T-helper 2 cell treated with Interferon-gamma antibody and Interleukin-4, amounts not matched to agents 5 μg/mL and 100 μg/mL, for 36 hours (primary cell): Measurements from ENCODE around the gene CYP2B6.
"Not testable (repeated sequence)": the region's sequence is repeated elsewhere in the genome, so short reads cannot be mapped to it uniquely, and the experiment has no call there.

Experiments used
- DNase-seq: peaks from one replicate; pipeline ENCODE4 v3.0.0; 2021; ENCODE audit warnings: low spot score
- H3K27ac Mint-ChIP-seq: one replicate; pipeline ENCODE4 v1.8.0; 2021; ENCODE audit warnings: mild to moderate bottlenecking, mixed read lengths
- H3K27me3 Mint-ChIP-seq: one replicate; pipeline ENCODE4 v1.8.0; 2021; ENCODE audit warnings: low read depth, mixed read lengths
- H3K36me3 Mint-ChIP-seq: one replicate; pipeline ENCODE4 v1.8.0; 2021; ENCODE audit warnings: low read depth, mixed read lengths
- H3K4me1 Mint-ChIP-seq: one replicate; pipeline ENCODE4 v1.8.0; 2021; ENCODE audit warnings: low read depth, mixed read lengths
- H3K4me3 Mint-ChIP-seq: one replicate; pipeline ENCODE4 v1.8.0; 2022; ENCODE audit warnings: mild to moderate bottlenecking, moderate library complexity, mixed read lengths
- H3K9me3 Mint-ChIP-seq: one replicate; pipeline ENCODE4 v1.8.0; 2021; ENCODE audit warnings: mixed read lengths

Gene CYP2B6

GRCh38 chr19:41001243-41001971, 10.3 kb downstream of the CYP2B6 start:
- Mint-ChIP-seq H3K27ac (no peak overlapping the region), H3K9me3 (no peaks in the 10 kb centered on the region), H3K27me3 (peaks cover 14% of the 10 kb centered on the region), H3K36me3 (no peaks in the 10 kb centered on the region), H3K4me1 (peaks cover 2% of the 10 kb centered on the region), H3K4me3 (no peak overlapping the region)
- no peak for DNase-seq

GRCh38 chr19:41003656-41004055, 12.6 kb downstream of the CYP2B6 start:
- not testable (repeated sequence) for H3K27ac Mint-ChIP-seq, H3K4me3 Mint-ChIP-seq
- H3K27me3 Mint-ChIP-seq: peaks cover 19% of the 10 kb centered on the region

GRCh38 chr19:41009700-41010235, 18.7 kb downstream of the CYP2B6 start:
- Mint-ChIP-seq H3K27me3 (peaks cover 35% of the 10 kb centered on the region), H3K27ac (no peak overlapping the region), H3K9me3 (no peaks in the 10 kb centered on the region), H3K4me1 (peaks cover 4% of the 10 kb centered on the region), H3K36me3 (no peaks in the 10 kb centered on the region), H3K4me3 (no peak overlapping the region)
- no peak for DNase-seq

More at GRCh38 chr19:41003656-41004055, 12.6 kb downstream of the CYP2B6 start:
- H3K4me1 Mint-ChIP-seq, H3K9me3 Mint-ChIP-seq, H3K36me3 Mint-ChIP-seq, DNase-seq: not testable (repeated sequence)

- H3K4me1 Mint-ChIP-seq: peaks cover 4% of the 10 kb centered on the region
- no peaks in the 10 kb centered on the region for H3K36me3 Mint-ChIP-seq
- no peaks in the 10 kb centered on the region for H3K9me3 Mint-ChIP-seq
- DNase-seq: no peak
- H3K27me3 Mint-ChIP-seq: peaks cover 32% of the 10 kb centered on the region
- H3K27ac Mint-ChIP-seq: no peak overlapping the region
- H3K4me3 Mint-ChIP-seq: no peak overlapping the region
These were observed 22.3 kb downstream of the CYP2B6 start for GRCh38 chr19:41013359-41013758.

- H3K36me3 Mint-ChIP-seq: no peaks in the 10 kb centered on the region
- DNase-seq: no peak
- no peaks in the 10 kb centered on the region for H3K9me3 Mint-ChIP-seq
- H3K27ac Mint-ChIP-seq: no peak overlapping the region
- no peak overlapping the region for H3K4me3 Mint-ChIP-seq
- H3K4me1 Mint-ChIP-seq: peaks cover under 1% of the 10 kb centered on the region
- H3K27me3 Mint-ChIP-seq: peaks cover 30% of the 10 kb centered on the region
These were observed 23.6 kb downstream of the CYP2B6 start for GRCh38 chr19:41014643-41015042.

- H3K27ac Mint-ChIP-seq: no peak overlapping the region
- no peak overlapping the region for H3K4me3 Mint-ChIP-seq
- DNase-seq: no peak
- no peaks in the 10 kb centered on the region for H3K9me3 Mint-ChIP-seq
- no peaks in the 10 kb centered on the region for H3K36me3 Mint-ChIP-seq
- H3K4me1 Mint-ChIP-seq: no peaks in the 10 kb centered on the region
- H3K27me3 Mint-ChIP-seq: peaks cover 24% of the 10 kb centered on the region
These were observed 25.5 kb downstream of the CYP2B6 start for GRCh38 chr19:41016488-41017071.

- H3K27me3 Mint-ChIP-seq: peaks cover 14% of the 10 kb centered on the region
- no peaks in the 10 kb centered on the region for H3K9me3 Mint-ChIP-seq
- no peak overlapping the region for H3K4me3 Mint-ChIP-seq
- H3K27ac Mint-ChIP-seq: no peak overlapping the region
- no peak for DNase-seq
- H3K36me3 Mint-ChIP-seq: no peaks in the 10 kb centered on the region
- H3K4me1 Mint-ChIP-seq: no peaks in the 10 kb centered on the region
These were observed 27.7 kb downstream of the CYP2B6 start for GRCh38 chr19:41018736-41019290.

GRCh38 chr19:41019346-41019745, 28.3 kb downstream of the CYP2B6 start:
- H3K9me3 Mint-ChIP-seq: no peaks in the 10 kb centered on the region
- no peaks in the 10 kb centered on the region for H3K36me3 Mint-ChIP-seq
- no peaks in the 10 kb centered on the region for H3K4me1 Mint-ChIP-seq
- peaks cover 17% of the 10 kb centered on the region for H3K27me3 Mint-ChIP-seq
- no peak overlapping the region for H3K27ac Mint-ChIP-seq
- no peak overlapping the region for H3K4me3 Mint-ChIP-seq
- no peak for DNase-seq

GRCh38 chr19:41023193-41023592, 32.1 kb downstream of the CYP2B6 start:
- H3K27ac Mint-ChIP-seq: no peak overlapping the region
- H3K9me3 Mint-ChIP-seq: no peaks in the 10 kb centered on the region

GRCh38 chr19:41025411-41025810, 34.3 kb downstream of the CYP2B6 start:
- Mint-ChIP-seq H3K4me1 (no peaks in the 10 kb centered on the region), H3K27ac (no peak overlapping the region), H3K36me3 (no peaks in the 10 kb centered on the region), H3K27me3 (peaks cover 26% of the 10 kb centered on the region), H3K9me3 (no peaks in the 10 kb centered on the region), H3K4me3 (no peak overlapping the region)
- no peak for DNase-seq

More at GRCh38 chr19:41023193-41023592, 32.1 kb downstream of the CYP2B6 start:
- Mint-ChIP-seq H3K4me1 (no peaks in the 10 kb centered on the region), H3K36me3 (no peaks in the 10 kb centered on the region), H3K27me3 (peaks cover 27% of the 10 kb centered on the region), H3K4me3 (no peak overlapping the region)
- no peak for DNase-seq

GRCh38 chr19:41025871-41026270, 34.8 kb downstream of the CYP2B6 start:
- H3K36me3 Mint-ChIP-seq: no peaks in the 10 kb centered on the region
- no peaks in the 10 kb centered on the region for H3K4me1 Mint-ChIP-seq
- H3K4me3 Mint-ChIP-seq: no peak overlapping the region
- peaks cover 24% of the 10 kb centered on the region for H3K27me3 Mint-ChIP-seq
- H3K27ac Mint-ChIP-seq: no peak overlapping the region
- no peak for DNase-seq
- H3K9me3 Mint-ChIP-seq: no peaks in the 10 kb centered on the region

GRCh38 chr19:41027273-41027967, 36.3 kb downstream of the CYP2B6 start:
- Mint-ChIP-seq H3K4me3 (no peak overlapping the region), H3K27me3 (peaks cover 24% of the 10 kb centered on the region), H3K27ac (no peak overlapping the region), H3K4me1 (no peaks in the 10 kb centered on the region), H3K9me3 (no peaks in the 10 kb centered on the region), H3K36me3 (no peaks in the 10 kb centered on the region)
- DNase-seq: no peak

GRCh38 chr19:41029524-41030432, 38.7 kb downstream of the CYP2B6 start:
- Mint-ChIP-seq H3K4me3 (no peak overlapping the region), H3K27me3 (peaks cover 23% of the 10 kb centered on the region), H3K9me3 (no peaks in the 10 kb centered on the region), H3K36me3 (no peaks in the 10 kb centered on the region), H3K4me1 (no peaks in the 10 kb centered on the region), H3K27ac (no peak overlapping the region)
- no peak for DNase-seq
